ENCODE data around the gene FRY.

The FRY gene

DNA sequence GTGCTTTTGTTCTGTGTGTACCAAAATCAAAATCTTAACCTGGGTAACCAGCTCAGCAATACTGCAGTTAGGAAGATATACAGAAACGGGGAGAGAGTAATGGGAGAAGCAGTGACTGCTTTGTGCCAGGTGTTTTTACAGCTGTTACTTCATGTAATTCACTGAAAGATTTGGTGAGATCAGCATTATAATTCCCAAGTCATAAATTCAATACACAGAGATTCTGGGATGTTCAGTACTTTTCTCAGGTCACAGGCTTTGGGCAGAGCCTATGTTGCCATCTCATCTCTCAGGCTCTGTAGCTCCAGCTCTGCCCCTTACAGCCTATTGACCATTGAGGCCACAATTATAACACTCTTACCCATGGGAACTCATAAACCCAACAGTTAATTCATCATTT, 145.1 kb downstream of the FRY start:
- H3K4me1 ChIP-seq (ENCODE audit: insufficient read depth, low read length), result no peaks in the 10 kb centered on the region
- H3K27ac ChIP-seq (ENCODE audit: low read depth, low read length), result no peak overlapping the region

DNA sequence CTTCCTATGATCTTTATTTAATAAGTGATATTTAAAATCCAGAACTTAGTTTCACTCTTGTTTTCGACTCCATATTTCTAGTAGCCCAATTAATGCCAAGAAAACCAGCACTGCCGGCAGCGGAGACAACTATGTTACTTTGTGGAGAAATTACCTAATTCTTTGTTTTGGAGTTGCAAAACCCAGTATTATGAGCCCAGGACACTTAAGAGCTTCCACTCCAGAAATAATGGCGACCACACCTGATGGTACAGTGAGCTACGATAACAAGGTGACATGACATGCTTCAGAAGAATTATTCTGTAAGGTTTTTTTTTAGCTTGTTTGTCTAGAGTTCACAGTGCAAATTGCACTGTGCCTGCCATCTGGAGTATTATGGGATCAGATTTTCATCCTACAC, 147.2 kb downstream of the FRY start:
- Histone ChIP-seq H3K27me3 (ENCODE audit: control insufficient read depth in 1 of 2, insufficient read depth in 2 of 2, low read length in 2 of 2) (no peaks in the 10 kb centered on the region), H3K4me1 (ENCODE audit: insufficient read depth, low read length) (no peaks in the 10 kb centered on the region), H3K27ac (ENCODE audit: low read depth, low read length) (no peak overlapping the region), H3K4me3 (ENCODE audit: low read depth in 1 of 2, low read length in 2 of 2) (no peak overlapping the region), H3K36me3 (ENCODE audit: insufficient read depth, low read length) (peaks cover 5% of the 10 kb centered on the region), H3K9me3 (ENCODE audit: low read length) (no peaks in the 10 kb centered on the region), H3K9ac (ENCODE audit: low read length) (no peak overlapping the region)

More for the DNA sequence above, 145.1 kb downstream of the FRY start:
- no peaks in the 10 kb centered on the region for H3K27me3 ChIP-seq (ENCODE audit: control insufficient read depth in 1 of 2, insufficient read depth in 2 of 2, low read length in 2 of 2)
- no peak overlapping the region for H3K9ac ChIP-seq (ENCODE audit: low read length)
- H3K4me3 ChIP-seq (ENCODE audit: low read depth in 1 of 2, low read length in 2 of 2), result no peak overlapping the region
- H3K36me3 ChIP-seq (ENCODE audit: insufficient read depth, low read length), result peaks cover 7% of the 10 kb centered on the region
- H3K9me3 ChIP-seq (ENCODE audit: low read length), result no peaks in the 10 kb centered on the region

GRCh38 chr13:32179708-32180107, 148.1 kb downstream of the FRY start:
- Histone ChIP-seq H3K9me3 (ENCODE audit: low read length) (no peaks in the 10 kb centered on the region), H3K36me3 (ENCODE audit: insufficient read depth, low read length) (peaks cover 5% of the 10 kb centered on the region), H3K4me3 (ENCODE audit: low read depth in 1 of 2, low read length in 2 of 2) (no peak overlapping the region)

GRCh38 chr13:32187651-32188050, 156.1 kb downstream of the FRY start:
- no peaks in the 10 kb centered on the region for H3K4me1 ChIP-seq (ENCODE audit: insufficient read depth, low read length)
- no peak overlapping the region for H3K27ac ChIP-seq (ENCODE audit: low read depth, low read length)
- no peaks in the 10 kb centered on the region for H3K27me3 ChIP-seq (ENCODE audit: control insufficient read depth in 1 of 2, insufficient read depth in 2 of 2, low read length in 2 of 2)
- no peak overlapping the region for H3K4me3 ChIP-seq (ENCODE audit: low read depth in 1 of 2, low read length in 2 of 2)
- peaks cover 15% of the 10 kb centered on the region for H3K36me3 ChIP-seq (ENCODE audit: insufficient read depth, low read length)
- no peaks in the 10 kb centered on the region for H3K9me3 ChIP-seq (ENCODE audit: low read length)
- no peak overlapping the region for H3K9ac ChIP-seq (ENCODE audit: low read length)

More at GRCh38 chr13:32179708-32180107, 148.1 kb downstream of the FRY start:
- Histone ChIP-seq H3K9ac (ENCODE audit: low read length) (no peak overlapping the region), H3K27ac (ENCODE audit: low read depth, low read length) (no peak overlapping the region), H3K4me1 (ENCODE audit: insufficient read depth, low read length) (no peaks in the 10 kb centered on the region), H3K27me3 (ENCODE audit: control insufficient read depth in 1 of 2, insufficient read depth in 2 of 2, low read length in 2 of 2) (no peaks in the 10 kb centered on the region)

GRCh38 chr13:32191452-32191998, 160.0 kb downstream of the FRY start:
- H3K4me3 ChIP-seq (ENCODE audit: low read depth in 1 of 2, low read length in 2 of 2), result no peak overlapping the region
- no peak overlapping the region for H3K9ac ChIP-seq (ENCODE audit: low read length)
- no peaks in the 10 kb centered on the region for H3K9me3 ChIP-seq (ENCODE audit: low read length)
- no peaks in the 10 kb centered on the region for H3K27me3 ChIP-seq (ENCODE audit: control insufficient read depth in 1 of 2, insufficient read depth in 2 of 2, low read length in 2 of 2)
- H3K36me3 ChIP-seq (ENCODE audit: insufficient read depth, low read length), result peaks cover 9% of the 10 kb centered on the region
- no peaks in the 10 kb centered on the region for H3K4me1 ChIP-seq (ENCODE audit: insufficient read depth, low read length)
- H3K27ac ChIP-seq (ENCODE audit: low read depth, low read length), result no peak overlapping the region

GRCh38 chr13:32195713-32196112, 164.1 kb downstream of the FRY start:
- Histone ChIP-seq H3K4me1 (ENCODE audit: insufficient read depth, low read length) (no peaks in the 10 kb centered on the region), H3K27ac (ENCODE audit: low read depth, low read length) (no peak overlapping the region), H3K9ac (ENCODE audit: low read length) (no peak overlapping the region), H3K36me3 (ENCODE audit: insufficient read depth, low read length) (no peaks in the 10 kb centered on the region), H3K9me3 (ENCODE audit: low read length) (no peaks in the 10 kb centered on the region), H3K4me3 (ENCODE audit: low read depth in 1 of 2, low read length in 2 of 2) (no peak overlapping the region), H3K27me3 (ENCODE audit: control insufficient read depth in 1 of 2, insufficient read depth in 2 of 2, low read length in 2 of 2) (no peaks in the 10 kb centered on the region)

DNA sequence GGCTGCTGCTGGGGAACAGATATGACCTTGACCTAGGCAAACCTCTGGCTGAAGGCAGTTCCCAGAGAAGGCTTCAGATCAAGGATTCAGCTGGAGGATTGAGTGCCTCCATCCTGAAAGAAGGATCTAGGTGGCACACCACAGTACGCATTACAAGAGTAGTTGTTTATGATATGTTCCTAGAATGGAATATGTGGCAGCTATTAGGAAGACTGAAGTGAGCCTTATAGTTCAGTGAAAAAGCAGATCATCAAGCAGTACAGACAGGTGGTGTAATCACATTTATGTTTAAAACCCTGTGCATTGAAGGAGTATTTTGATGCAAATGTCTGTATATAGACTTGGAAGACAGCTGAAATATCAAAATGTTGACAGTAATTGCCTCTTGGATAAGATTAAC, 167.6 kb downstream of the FRY start:
- H3K27me3 ChIP-seq (ENCODE audit: control insufficient read depth in 1 of 2, insufficient read depth in 2 of 2, low read length in 2 of 2), result no peaks in the 10 kb centered on the region
- no peak overlapping the region for H3K9ac ChIP-seq (ENCODE audit: low read length)
- no peak overlapping the region for H3K4me3 ChIP-seq (ENCODE audit: low read depth in 1 of 2, low read length in 2 of 2)
- H3K36me3 ChIP-seq (ENCODE audit: insufficient read depth, low read length), result no peaks in the 10 kb centered on the region
- H3K27ac ChIP-seq (ENCODE audit: low read depth, low read length), result no peak overlapping the region
- H3K9me3 ChIP-seq (ENCODE audit: low read length), result no peaks in the 10 kb centered on the region
- H3K4me1 ChIP-seq (ENCODE audit: insufficient read depth, low read length), result no peaks in the 10 kb centered on the region

DNA sequence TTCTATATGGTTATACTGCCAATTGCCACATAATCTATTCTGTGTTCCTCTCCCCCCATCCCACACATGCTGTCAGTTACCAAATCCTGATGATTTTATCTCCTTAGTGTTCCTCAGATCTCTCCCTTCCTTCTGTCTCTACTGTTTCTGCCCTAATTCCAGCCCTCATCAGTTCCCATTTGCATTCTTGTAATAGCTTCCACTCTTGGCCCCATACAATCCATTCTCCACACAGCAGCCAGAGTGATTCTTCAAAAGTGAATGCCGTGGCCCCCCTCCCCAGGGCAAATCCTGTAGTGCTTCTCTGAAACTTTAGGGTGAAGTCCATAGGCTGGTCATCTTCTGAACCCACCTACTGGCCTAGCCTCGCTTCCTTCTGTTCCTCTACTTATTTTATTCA, 169.2 kb downstream of the FRY start:
- H3K36me3 ChIP-seq (ENCODE audit: insufficient read depth, low read length), result no peaks in the 10 kb centered on the region
- no peak overlapping the region for H3K27ac ChIP-seq (ENCODE audit: low read depth, low read length)
- no peaks in the 10 kb centered on the region for H3K9me3 ChIP-seq (ENCODE audit: low read length)
- H3K9ac ChIP-seq (ENCODE audit: low read length), result no peak overlapping the region
- H3K4me1 ChIP-seq (ENCODE audit: insufficient read depth, low read length), result peaks cover under 1% of the 10 kb centered on the region
- no peak overlapping the region for H3K4me3 ChIP-seq (ENCODE audit: low read depth in 1 of 2, low read length in 2 of 2)
- H3K27me3 ChIP-seq (ENCODE audit: control insufficient read depth in 1 of 2, insufficient read depth in 2 of 2, low read length in 2 of 2), result no peaks in the 10 kb centered on the region

DNA sequence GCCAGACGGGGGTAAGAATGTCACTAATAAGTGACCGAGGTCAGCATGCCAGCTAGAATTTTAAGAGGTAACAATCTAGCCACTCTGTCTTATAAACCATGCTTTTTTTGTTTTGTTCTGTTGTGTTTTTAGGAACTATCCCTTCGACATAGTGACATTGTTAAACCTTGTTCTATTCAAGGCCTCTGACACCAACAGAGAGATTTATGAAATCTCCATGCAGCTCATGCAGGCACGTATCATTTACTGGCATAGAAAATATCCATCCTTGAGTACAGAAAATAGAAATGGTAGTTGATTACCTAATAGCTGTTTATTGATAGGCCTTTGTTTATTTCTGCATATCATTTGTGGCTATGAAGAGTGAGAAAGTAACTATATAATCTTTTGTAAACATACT, 170.2 kb downstream of the FRY start:
- Histone ChIP-seq H3K9ac (ENCODE audit: low read length) (no peak overlapping the region), H3K27me3 (ENCODE audit: control insufficient read depth in 1 of 2, insufficient read depth in 2 of 2, low read length in 2 of 2) (no peaks in the 10 kb centered on the region), H3K36me3 (ENCODE audit: insufficient read depth, low read length) (no peaks in the 10 kb centered on the region), H3K4me1 (ENCODE audit: insufficient read depth, low read length) (peaks cover 8% of the 10 kb centered on the region), H3K9me3 (ENCODE audit: low read length) (no peaks in the 10 kb centered on the region), H3K27ac (ENCODE audit: low read depth, low read length) (no peak overlapping the region), H3K4me3 (ENCODE audit: low read depth in 1 of 2, low read length in 2 of 2) (no peak overlapping the region)

DNA sequence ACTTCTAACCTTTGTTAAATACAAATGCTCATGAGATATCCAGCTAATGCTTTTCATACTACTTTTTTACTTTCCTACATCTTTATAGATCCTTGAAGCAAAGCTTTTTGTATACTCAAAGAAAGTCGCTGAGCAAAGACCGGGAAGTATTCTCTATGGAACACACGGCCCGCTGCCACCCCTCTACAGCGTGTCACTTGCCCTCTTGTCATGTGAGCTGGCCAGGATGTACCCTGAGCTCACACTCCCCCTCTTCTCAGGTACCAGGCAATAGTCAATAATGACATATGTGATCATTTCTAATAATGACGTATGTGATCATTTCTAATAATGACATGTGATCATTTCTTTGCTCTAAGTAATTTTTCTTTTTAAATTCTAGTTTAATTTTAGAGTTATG, 170.7 kb downstream of the FRY start:
- Histone ChIP-seq H3K4me1 (ENCODE audit: insufficient read depth, low read length) (peaks cover 8% of the 10 kb centered on the region), H3K9ac (ENCODE audit: low read length) (no peak overlapping the region), H3K4me3 (ENCODE audit: low read depth in 1 of 2, low read length in 2 of 2) (no peak overlapping the region), H3K36me3 (ENCODE audit: insufficient read depth, low read length) (no peaks in the 10 kb centered on the region), H3K27me3 (ENCODE audit: control insufficient read depth in 1 of 2, insufficient read depth in 2 of 2, low read length in 2 of 2) (no peaks in the 10 kb centered on the region), H3K27ac (ENCODE audit: low read depth, low read length) (no peak overlapping the region), H3K9me3 (ENCODE audit: low read length) (no peaks in the 10 kb centered on the region)

DNA sequence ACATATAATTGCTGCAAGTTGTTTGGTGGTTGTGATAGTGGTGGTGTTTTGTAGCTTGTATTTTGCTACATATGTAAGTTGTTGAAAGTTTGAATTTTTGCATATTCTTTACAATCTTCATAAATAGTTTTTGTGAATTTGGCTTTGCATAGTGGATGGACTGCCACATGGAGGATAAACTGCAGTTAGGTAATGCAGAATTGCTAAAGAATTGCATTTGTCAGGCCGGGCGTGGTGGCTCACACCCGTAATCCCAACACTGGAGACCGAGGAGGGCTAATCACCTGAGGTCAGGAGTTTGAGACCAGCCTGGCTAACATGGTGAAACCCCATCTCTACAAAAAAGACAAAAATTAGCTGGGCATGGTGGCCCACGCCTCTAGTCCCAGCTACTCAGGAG, 171.6 kb downstream of the FRY start:
- Histone ChIP-seq H3K36me3 (ENCODE audit: insufficient read depth, low read length) (no peaks in the 10 kb centered on the region), H3K27ac (ENCODE audit: low read depth, low read length) (no peak overlapping the region), H3K9ac (ENCODE audit: low read length) (no peak overlapping the region), H3K4me1 (ENCODE audit: insufficient read depth, low read length) (peaks cover 8% of the 10 kb centered on the region), H3K4me3 (ENCODE audit: low read depth in 1 of 2, low read length in 2 of 2) (no peak overlapping the region), H3K27me3 (ENCODE audit: control insufficient read depth in 1 of 2, insufficient read depth in 2 of 2, low read length in 2 of 2) (no peaks in the 10 kb centered on the region), H3K9me3 (ENCODE audit: low read length) (no peaks in the 10 kb centered on the region)

- H3K9ac ChIP-seq (ENCODE audit: low read length), result no peak overlapping the region
- H3K36me3 ChIP-seq (ENCODE audit: insufficient read depth, low read length), result no peaks in the 10 kb centered on the region
- no peak overlapping the region for H3K27ac ChIP-seq (ENCODE audit: low read depth, low read length)
- peaks cover 8% of the 10 kb centered on the region for H3K4me1 ChIP-seq (ENCODE audit: insufficient read depth, low read length)
- no peaks in the 10 kb centered on the region for H3K9me3 ChIP-seq (ENCODE audit: low read length)
- no peaks in the 10 kb centered on the region for H3K27me3 ChIP-seq (ENCODE audit: control insufficient read depth in 1 of 2, insufficient read depth in 2 of 2, low read length in 2 of 2)
- H3K4me3 ChIP-seq (ENCODE audit: low read depth in 1 of 2, low read length in 2 of 2), result no peak overlapping the region
Measured at GRCh38 chr13:32203736-32204135, 172.2 kb downstream of the FRY start.
